BE2C (cell line): ENCODE results near the gene GABARAP.

Experiments used
- DNase-seq: peaks from one replicate; pipeline ENCODE4 v3.0.0-alpha.2; 2020
- H3K27me3 ChIP-seq: fragments of 250-450 bp; sonication (Bioruptor Pico); 2 replicates; pipeline ENCODE4 v1.5.1; 2020; ENCODE audit warnings: mild to moderate bottlenecking
- H3K36me3 ChIP-seq: fragments of 250-450 bp; sonication (Bioruptor Pico); 2 replicates; pipeline ENCODE4 v1.5.1; 2020; ENCODE audit warnings: mild to moderate bottlenecking
- H3K4me1 ChIP-seq: fragments of 250-450 bp; sonication (Bioruptor Pico); 2 replicates; pipeline ENCODE4 v1.5.1; 2020
- H3K4me3 ChIP-seq: 2 replicates; pipeline ENCODE4 v1.5.1; 2011; ENCODE audit warnings: low read depth, low read length
- H3K9me3 ChIP-seq: fragments of 250-450 bp; sonication (Bioruptor Pico); 2 replicates; pipeline ENCODE4 v1.5.1; 2020
- CTCF ChIP-seq: IDR thresholded peaks from 2 replicates; pipeline ENCODE4 v1.5.1; 2012; ENCODE audit warnings: mild to moderate bottlenecking, low read depth, low read length

GABARAP gene

GRCh38 chr17:7190276-7190917 is 51.9 kb downstream of the GABARAP start:
- H3K36me3 ChIP-seq = no peaks in the 10 kb centered on the region
- no peaks in the 10 kb centered on the region for H3K9me3 ChIP-seq
- no peak for TF ChIP-seq CTCF
- H3K27me3 ChIP-seq = no peaks in the 10 kb centered on the region
- H3K4me3 ChIP-seq = no peak overlapping the region
- no peak for DNase-seq
- no peaks in the 10 kb centered on the region for H3K4me1 ChIP-seq
